Measurements from ENCODE around the gene DAP. TPM values are rescaled to one million over a fixed set of nuclear protein-coding genes. Genes with fewer than 3 reads are reported as not detected.
A peak's percentile ranks its signal among the peaks of the same experiment; 100 is the strongest.

DAP gene
- total and polyA plus RNA-seq, 2 experiments from 2014 or later = 35.7 to 37.6 TPM

- Mint-ChIP-seq H3K27ac (no peak overlapping the region), H3K4me3 (no peak overlapping the region), H3K9me3 (no peaks in the 10 kb centered on the region), H3K4me1 (peaks cover 9% of the 10 kb centered on the region; the same call in 2 of the 3 replicates), H3K36me3 (ENCODE audit: low read depth) (no peaks in the 10 kb centered on the region), H3K27me3 (ENCODE audit: insufficient read depth, low read depth, poor library complexity) (peaks cover 2% of the 10 kb centered on the region)
- H3K9me2 ChIP-seq (ENCODE audit: insufficient read depth) = no peaks in the 10 kb centered on the region
- H3K4me1 ChIP-seq (ENCODE audit: insufficient read depth) = no peaks in the 10 kb centered on the region
- H2AFZ ChIP-seq = peak overlapping the region; percentile 73
- no peak overlapping the region for H3K27ac ChIP-seq (ENCODE audit: low read depth)
- H3K36me3 ChIP-seq (ENCODE audit: insufficient read depth) = no peaks in the 10 kb centered on the region
- TF ChIP-seq ZNF114 (CRISPR knock-in tag; IDR thresholded peaks at IDR 0.05) (no peak), EZH2phosphoT487 (IDR thresholded peaks at IDR 0.05; ENCODE audit: unreplicated experiment) (no peak), CTCF (conservative IDR thresholded peaks at IDR 0.05; ENCODE audit: low read depth in 2 of 2) (peak in 1 of 2 experiments; percentile 28; a peak in 1 of 4 replicates), STAT1 (IDR thresholded peaks at IDR 0.05; ENCODE audit: unreplicated experiment) (no peak), NANOG (IDR thresholded peaks at IDR 0.05; ENCODE audit: borderline replicate concordance) (no peak)
- TF ChIP-seq, protein P1, sequence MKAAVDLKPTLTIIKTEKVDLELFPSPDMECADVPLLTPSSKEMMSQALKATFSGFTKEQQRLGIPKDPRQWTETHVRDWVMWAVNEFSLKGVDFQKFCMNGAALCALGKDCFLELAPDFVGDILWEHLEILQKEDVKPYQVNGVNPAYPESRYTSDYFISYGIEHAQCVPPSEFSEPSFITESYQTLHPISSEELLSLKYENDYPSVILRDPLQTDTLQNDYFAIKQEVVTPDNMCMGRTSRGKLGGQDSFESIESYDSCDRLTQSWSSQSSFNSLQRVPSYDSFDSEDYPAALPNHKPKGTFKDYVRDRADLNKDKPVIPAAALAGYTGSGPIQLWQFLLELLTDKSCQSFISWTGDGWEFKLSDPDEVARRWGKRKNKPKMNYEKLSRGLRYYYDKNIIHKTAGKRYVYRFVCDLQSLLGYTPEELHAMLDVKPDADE (IDR thresholded peaks at IDR 0.05) = no peak
- peak; percentile 12 for DNase-seq (ENCODE audit: low spot score)
- H4K20me1 ChIP-seq (replicated peaks; ENCODE audit: insufficient read depth) = no peaks in the 10 kb centered on the region
- no peaks in the 10 kb centered on the region for H3F3A ChIP-seq (replicated peaks; ENCODE audit: low read depth)
- ATAC-seq = peak; percentile 87
- H3K4me3 ChIP-seq = no peak overlapping the region
- no peaks in the 10 kb centered on the region for H3K79me2 ChIP-seq (replicated peaks; ENCODE audit: insufficient read depth)
- no peak overlapping the region for H3K4me2 ChIP-seq
- no peaks in the 10 kb centered on the region for H3K27me3 ChIP-seq (ENCODE audit: insufficient read depth)
Measured at GRCh38 chr5:10801931-10802666, 41.1 kb upstream of the DAP start.

GRCh38 chr5:10800852-10801251, 39.8 kb upstream of the DAP start:
- Histone ChIP-seq H3K9me2 (ENCODE audit: insufficient read depth) (no peaks in the 10 kb centered on the region), H3K27ac (ENCODE audit: low read depth) (no peak overlapping the region), H3K4me2 (no peak overlapping the region), H3K79me2 (replicated peaks; ENCODE audit: insufficient read depth) (no peaks in the 10 kb centered on the region), H4K20me1 (replicated peaks; ENCODE audit: insufficient read depth) (no peaks in the 10 kb centered on the region), H3K36me3 (ENCODE audit: insufficient read depth) (no peaks in the 10 kb centered on the region), H3K4me1 (ENCODE audit: insufficient read depth) (no peaks in the 10 kb centered on the region), H3F3A (replicated peaks; ENCODE audit: low read depth) (no peaks in the 10 kb centered on the region), H3K4me3 (no peak overlapping the region), H2AFZ (peak overlapping the region; percentile 61; the same call in 1 of the 2 replicates), H3K27me3 (ENCODE audit: insufficient read depth) (no peaks in the 10 kb centered on the region)
- Mint-ChIP-seq H3K36me3 (ENCODE audit: low read depth) (no peaks in the 10 kb centered on the region), H3K27me3 (ENCODE audit: insufficient read depth, low read depth, poor library complexity) (peaks cover 2% of the 10 kb centered on the region), H3K4me3 (no peak overlapping the region), H3K9me3 (no peaks in the 10 kb centered on the region), H3K4me1 (peaks cover 9% of the 10 kb centered on the region; the same call in 2 of the 3 replicates), H3K27ac (no peak overlapping the region)
- DNase-seq (ENCODE audit: low spot score) (no peak), ATAC-seq (no peak)
- TF ChIP-seq, protein P1 (IDR thresholded peaks at IDR 0.05) = no peak
